ENCODE data around the gene LRCH2.

LRCH2 gene

DNA sequence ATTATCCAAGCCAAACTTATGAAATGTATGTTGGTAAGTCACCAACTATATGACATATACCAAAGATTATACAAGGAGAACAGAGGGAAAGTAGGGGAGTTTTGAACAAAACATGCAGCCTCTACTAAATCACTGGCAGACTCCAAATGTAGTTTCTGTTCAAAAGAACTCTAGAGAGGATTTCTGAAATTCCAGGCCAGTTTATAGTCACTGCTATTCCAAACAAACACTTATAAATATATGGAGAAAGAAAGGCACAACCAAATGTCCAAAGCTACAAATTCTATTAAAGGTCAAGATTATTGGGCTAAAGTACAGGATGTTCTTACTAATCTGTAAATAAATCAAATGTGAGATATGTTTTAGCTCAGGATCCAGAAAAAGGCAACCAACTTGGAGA, 2.7 kb upstream of the LRCH2 start:
- Histone ChIP-seq H2BK120ac (ENCODE audit: low read depth, low read length) (no peak overlapping the region), H3K27me3 (ENCODE audit: control insufficient read depth in 1 of 2, insufficient read depth in 1 of 2, low read length in 2 of 2) (peaks cover 0 to 28% of the 10 kb centered on the region in 2 experiments), H3K36me3 (ENCODE audit: control insufficient read depth in 1 of 2, insufficient read depth in 2 of 2, low read depth in 1 of 2, low read length in 2 of 2) (no peaks in the 10 kb centered on the region), H3K9ac (ENCODE audit: low read length) (no peak overlapping the region), H2BK5ac (ENCODE audit: low read depth, low read length, poor library complexity, severe bottlenecking) (no peak overlapping the region), H2BK12ac (ENCODE audit: low read length in 2 of 2) (no peak overlapping the region), H4K91ac (ENCODE audit: low read length) (no peak overlapping the region), H3K4me3 (ENCODE audit: insufficient read depth in 1 of 2, low read depth in 1 of 2, low read length in 2 of 2) (no peak overlapping the region), H3K4me2 (ENCODE audit: low read length, poor library complexity, severe bottlenecking) (no peak overlapping the region), H3K9me3 (ENCODE audit: control insufficient read depth, low read length) (no peaks in the 10 kb centered on the region), H3K4ac (ENCODE audit: low read depth in 1 of 2, low read length in 2 of 2) (no peak overlapping the region), H3K27ac (ENCODE audit: low read length, poor library complexity, severe bottlenecking) (no peak overlapping the region), H3K4me1 (ENCODE audit: control insufficient read depth, insufficient read depth, low read depth, low read length) (no peaks in the 10 kb centered on the region), H3K14ac (ENCODE audit: low read length in 2 of 2) (no peak overlapping the region), H3K18ac (ENCODE audit: low read depth in 1 of 2, low read length in 2 of 2) (no peak overlapping the region), H2AK5ac (ENCODE audit: low read length, severe bottlenecking) (no peak overlapping the region), H2AFZ (ENCODE audit: low read depth, low read length) (no peak overlapping the region), H3K79me1 (replicated peaks; ENCODE audit: low read length, poor library complexity, severe bottlenecking) (no peaks in the 10 kb centered on the region), H4K8ac (ENCODE audit: low read length) (no peak overlapping the region), H3K23ac (ENCODE audit: low read length in 2 of 2) (no peak overlapping the region), H2BK15ac (ENCODE audit: low read depth, poor library complexity, severe bottlenecking) (no peak overlapping the region)
- DNase-seq, result no peak

DNA sequence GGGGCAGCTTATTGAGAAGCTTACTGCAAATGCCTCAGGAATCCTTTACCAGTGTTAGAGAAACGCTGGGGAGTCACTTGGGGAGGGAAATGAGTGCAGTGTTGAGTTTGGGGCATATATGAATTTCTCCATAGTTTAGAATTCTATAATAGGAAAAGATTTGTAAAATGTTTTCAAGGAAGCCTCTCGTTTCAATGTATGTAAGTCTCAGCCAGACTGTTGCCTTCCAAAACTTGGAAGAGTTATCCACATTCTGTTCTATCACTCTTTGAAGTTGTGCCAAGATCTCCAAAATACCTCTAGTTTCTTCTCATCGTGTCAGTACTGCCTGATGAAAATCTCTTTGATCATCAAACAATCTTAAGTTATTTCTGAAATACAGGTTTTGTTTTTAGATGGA, 565 bp upstream of the LRCH2 start:
- H3K4me2 ChIP-seq (ENCODE audit: low read length, poor library complexity, severe bottlenecking), result peak overlapping the region; percentile 51
- peaks cover 0 to 33% of the 10 kb centered on the region in 2 experiments for H3K27me3 ChIP-seq (ENCODE audit: control insufficient read depth in 1 of 2, insufficient read depth in 1 of 2, low read length in 2 of 2)
- no peak overlapping the region for H2BK5ac ChIP-seq (ENCODE audit: low read depth, low read length, poor library complexity, severe bottlenecking)
- no peaks in the 10 kb centered on the region for H3K79me1 ChIP-seq (replicated peaks; ENCODE audit: low read length, poor library complexity, severe bottlenecking)
- H3K4me3 ChIP-seq (ENCODE audit: insufficient read depth in 1 of 2, low read depth in 1 of 2, low read length in 2 of 2), result peak overlapping the region in 1 of 2 experiments; percentile 88
- no peak overlapping the region for H2AFZ ChIP-seq (ENCODE audit: low read depth, low read length)
- H3K23ac ChIP-seq (ENCODE audit: low read length in 2 of 2), result no peak overlapping the region
- no peak overlapping the region for H3K18ac ChIP-seq (ENCODE audit: low read depth in 1 of 2, low read length in 2 of 2)
- H3K4me1 ChIP-seq (ENCODE audit: control insufficient read depth, insufficient read depth, low read depth, low read length), result no peaks in the 10 kb centered on the region
- no peak overlapping the region for H4K91ac ChIP-seq (ENCODE audit: low read length)
- H2BK12ac ChIP-seq (ENCODE audit: low read length in 2 of 2), result no peak overlapping the region
- no peak overlapping the region for H3K27ac ChIP-seq (ENCODE audit: low read length, poor library complexity, severe bottlenecking)
- no peak overlapping the region for H2BK120ac ChIP-seq (ENCODE audit: low read depth, low read length)
- no peak overlapping the region for H2BK15ac ChIP-seq (ENCODE audit: low read depth, poor library complexity, severe bottlenecking)
- H3K9ac ChIP-seq (ENCODE audit: low read length), result peak overlapping the region; percentile 58
- H3K9me3 ChIP-seq (ENCODE audit: control insufficient read depth, low read length), result no peaks in the 10 kb centered on the region
- H2AK5ac ChIP-seq (ENCODE audit: low read length, severe bottlenecking), result no peak overlapping the region
- DNase-seq, result no peak
- H4K8ac ChIP-seq (ENCODE audit: low read length), result no peak overlapping the region
- no peak overlapping the region for H3K4ac ChIP-seq (ENCODE audit: low read depth in 1 of 2, low read length in 2 of 2)
- no peak overlapping the region for H3K14ac ChIP-seq (ENCODE audit: low read length in 2 of 2)
- H3K36me3 ChIP-seq (ENCODE audit: control insufficient read depth in 1 of 2, insufficient read depth in 2 of 2, low read depth in 1 of 2, low read length in 2 of 2), result no peaks in the 10 kb centered on the region
- WGBS, result 0% methylated on average over 1 of the region's 3 CpGs

DNA sequence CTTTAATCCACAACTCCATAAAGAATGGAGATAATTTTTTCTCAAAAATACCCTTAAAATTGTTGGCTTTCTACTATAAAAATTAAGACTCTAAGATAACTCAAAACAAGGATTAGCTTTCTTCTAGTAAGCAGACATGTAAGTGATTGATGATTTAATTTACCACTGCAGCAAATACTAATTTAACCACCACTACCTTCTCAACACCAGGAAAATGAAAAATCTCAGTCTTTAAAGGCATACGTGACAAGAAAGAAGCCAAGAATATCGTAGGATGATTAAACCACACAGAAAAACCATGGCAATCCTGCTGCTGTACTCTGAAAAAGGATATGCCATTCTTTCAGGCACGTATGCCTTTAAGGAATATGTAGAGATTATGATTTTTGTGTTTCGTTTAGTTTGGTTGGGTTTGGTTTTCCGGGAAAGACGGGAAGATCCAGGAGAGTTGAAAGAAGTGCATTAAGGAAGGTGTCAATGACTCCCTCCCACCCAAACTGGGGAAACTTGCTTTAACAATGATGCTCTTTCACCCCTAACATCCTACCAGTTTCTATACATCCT, 881 bp downstream of the LRCH2 start:
- no peak overlapping the region for H2BK5ac ChIP-seq (ENCODE audit: low read depth, low read length, poor library complexity, severe bottlenecking)
- peaks cover 0 to 38% of the 10 kb centered on the region in 2 experiments for H3K27me3 ChIP-seq (ENCODE audit: control insufficient read depth in 1 of 2, insufficient read depth in 1 of 2, low read length in 2 of 2)
- H3K4ac ChIP-seq (ENCODE audit: low read depth in 1 of 2, low read length in 2 of 2), result peak overlapping the region in 1 of 2 experiments; percentile 26
- H3K14ac ChIP-seq (ENCODE audit: low read length in 2 of 2), result peak overlapping the region in 1 of 2 experiments; percentile 91
- H2BK15ac ChIP-seq (ENCODE audit: low read depth, poor library complexity, severe bottlenecking), result no peak overlapping the region
- H2BK120ac ChIP-seq (ENCODE audit: low read depth, low read length), result no peak overlapping the region
- H3K4me3 ChIP-seq (ENCODE audit: insufficient read depth in 1 of 2, low read depth in 1 of 2, low read length in 2 of 2), result peak overlapping the region; percentile 81 to 88
- H3K4me1 ChIP-seq (ENCODE audit: control insufficient read depth, insufficient read depth, low read depth, low read length), result no peaks in the 10 kb centered on the region
- WGBS, result 33% methylated on average over 3 of the region's 6 CpGs
- H4K91ac ChIP-seq (ENCODE audit: low read length), result no peak overlapping the region
- H3K79me1 ChIP-seq (replicated peaks; ENCODE audit: low read length, poor library complexity, severe bottlenecking), result no peaks in the 10 kb centered on the region
- H3K27ac ChIP-seq (ENCODE audit: low read length, poor library complexity, severe bottlenecking), result no peak overlapping the region
- DNase-seq, result no peak
- no peaks in the 10 kb centered on the region for H3K36me3 ChIP-seq (ENCODE audit: control insufficient read depth in 1 of 2, insufficient read depth in 2 of 2, low read depth in 1 of 2, low read length in 2 of 2)
- peak overlapping the region; percentile 85 for H3K9ac ChIP-seq (ENCODE audit: low read length)
- peak overlapping the region; percentile 91 for H3K4me2 ChIP-seq (ENCODE audit: low read length, poor library complexity, severe bottlenecking)
- peak overlapping the region in 1 of 2 experiments; percentile 78 for H2BK12ac ChIP-seq (ENCODE audit: low read length in 2 of 2)
- H2AK5ac ChIP-seq (ENCODE audit: low read length, severe bottlenecking), result no peak overlapping the region
- H3K9me3 ChIP-seq (ENCODE audit: control insufficient read depth, low read length), result no peaks in the 10 kb centered on the region
- H3K18ac ChIP-seq (ENCODE audit: low read depth in 1 of 2, low read length in 2 of 2), result peak overlapping the region in 1 of 2 experiments; percentile 82
- no peak overlapping the region for H4K8ac ChIP-seq (ENCODE audit: low read length)
- H2AFZ ChIP-seq (ENCODE audit: low read depth, low read length), result peak overlapping the region; percentile 88
- no peak overlapping the region for H3K23ac ChIP-seq (ENCODE audit: low read length in 2 of 2)

DNA sequence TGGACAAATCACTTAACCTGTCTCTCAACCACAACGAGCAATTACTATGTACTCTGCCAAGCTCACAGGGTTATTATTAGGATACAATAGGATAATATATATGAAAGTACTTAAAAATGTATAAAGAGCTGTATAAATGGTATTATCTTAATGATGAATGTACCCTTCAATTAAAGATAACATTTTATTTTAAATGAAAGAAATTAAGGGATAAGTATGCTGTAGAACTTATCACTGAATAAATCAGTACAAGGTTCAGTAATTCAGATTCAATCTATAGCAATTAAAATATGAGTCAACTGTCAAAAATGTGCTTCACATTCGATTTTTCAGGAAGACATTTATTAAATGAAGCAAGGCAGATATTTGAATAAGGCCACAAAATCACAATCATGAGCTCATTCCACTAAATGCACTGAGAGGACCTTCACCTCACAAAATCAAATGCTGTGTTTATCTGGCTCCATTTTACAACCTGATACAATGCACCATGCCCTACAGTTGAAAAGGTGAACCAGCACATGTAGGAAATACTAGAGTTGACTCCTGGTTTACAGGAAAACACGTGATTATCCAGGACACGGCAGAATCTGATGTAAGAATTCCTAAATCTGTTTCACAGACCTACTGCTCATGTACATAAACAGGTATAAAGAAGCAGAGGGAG, 4.4 kb downstream of the LRCH2 start:
- Histone ChIP-seq H2BK12ac (ENCODE audit: low read length in 2 of 2) (no peak overlapping the region), H3K4me2 (ENCODE audit: low read length, poor library complexity, severe bottlenecking) (no peak overlapping the region), H2AK5ac (ENCODE audit: low read length, severe bottlenecking) (no peak overlapping the region), H4K91ac (ENCODE audit: low read length) (no peak overlapping the region), H3K9ac (ENCODE audit: low read length) (no peak overlapping the region), H3K79me1 (replicated peaks; ENCODE audit: low read length, poor library complexity, severe bottlenecking) (peaks cover 2% of the 10 kb centered on the region), H3K18ac (ENCODE audit: low read depth in 1 of 2, low read length in 2 of 2) (no peak overlapping the region), H3K27me3 (ENCODE audit: control insufficient read depth in 1 of 2, insufficient read depth in 1 of 2, low read length in 2 of 2) (peaks cover 0 to 34% of the 10 kb centered on the region in 2 experiments), H3K9me3 (ENCODE audit: control insufficient read depth, low read length) (no peaks in the 10 kb centered on the region), H3K4me1 (ENCODE audit: control insufficient read depth, insufficient read depth, low read depth, low read length) (no peaks in the 10 kb centered on the region), H3K23ac (ENCODE audit: low read length in 2 of 2) (no peak overlapping the region), H2AFZ (ENCODE audit: low read depth, low read length) (no peak overlapping the region), H3K4ac (ENCODE audit: low read depth in 1 of 2, low read length in 2 of 2) (no peak overlapping the region), H2BK120ac (ENCODE audit: low read depth, low read length) (no peak overlapping the region), H3K4me3 (ENCODE audit: insufficient read depth in 1 of 2, low read depth in 1 of 2, low read length in 2 of 2) (no peak overlapping the region), H2BK15ac (ENCODE audit: low read depth, poor library complexity, severe bottlenecking) (no peak overlapping the region), H3K27ac (ENCODE audit: low read length, poor library complexity, severe bottlenecking) (no peak overlapping the region), H3K14ac (ENCODE audit: low read length in 2 of 2) (no peak overlapping the region), H4K8ac (ENCODE audit: low read length) (no peak overlapping the region), H2BK5ac (ENCODE audit: low read depth, low read length, poor library complexity, severe bottlenecking) (no peak overlapping the region), H3K36me3 (ENCODE audit: control insufficient read depth in 1 of 2, insufficient read depth in 2 of 2, low read depth in 1 of 2, low read length in 2 of 2) (no peaks in the 10 kb centered on the region)
- WGBS, result 84% methylated on average over 2 of the region's 4 CpGs
- no peak for DNase-seq
